PC-3 (cell line): ENCODE measurements around the gene SIAH2. TPM values are rescaled to one million over a fixed set of nuclear protein-coding genes. Genes with fewer than 3 reads are reported as not detected.

Source experiments
- ATAC-seq: fragments of 200-7000 bp; cut with Tn5 transposase; 2 replicates; pipeline ENCODE4 v1.9.1; 2020; ENCODE audit warnings: mild to moderate bottlenecking, moderate library complexity
- BruUV-seq: library from RNA; stranded (reverse); fragments of 400-500 nt; replicated peaks from 2 replicates; lab custom pipeline; 2021; lab: Mats Ljungman, UMichigan
- CTCF ChIA-PET: fragments of 300-600 bp; sonication (Branson Sonifier 250); formaldehyde crosslinking; loops from one replicate; lab custom pipeline; 2022; ENCODE audit warnings: antibody characterized with exemption; lab: Charles Lee
- POLR2A ChIA-PET: fragments of 300-600 bp; sonication (Branson Sonifier 250); formaldehyde crosslinking; loops from one replicate; lab custom pipeline; 2022; ENCODE audit warnings: antibody characterized with exemption; ENCODE audit not compliant: unreplicated experiment; lab: Charles Lee
- DNase-seq: peaks from one replicate; pipeline ENCODE4 v3.0.0-alpha.2; 2015
- H2AFZ ChIP-seq: fragments of 300-600 bp; sonication (generic); 2 replicates; pipeline ENCODE4 v1.6.0; 2016; ENCODE audit warnings: antibody characterized with exemption, low read length
- H3F3A ChIP-seq: fragments of 300-600 bp; sonication (generic); one replicate; pipeline ENCODE4 v1.6.0; 2017; ENCODE audit warnings: antibody characterized with exemption, low read length, control low read depth, mild to moderate bottlenecking; ENCODE audit not compliant: unreplicated experiment
- H3K27ac ChIP-seq: fragments of 300-600 bp; sonication (generic); 2 replicates; pipeline ENCODE4 v1.5.1; 2016; ENCODE audit warnings: mild to moderate bottlenecking, low read length
- H3K27me3 ChIP-seq: fragments of 300-600 bp; sonication (generic); 2 replicates; pipeline ENCODE4 v1.6.1; 2016; ENCODE audit warnings: low read length, mixed read lengths
- H3K36me3 ChIP-seq: fragments of 300-600 bp; sonication (generic); 2 replicates; pipeline ENCODE4 v1.6.1; 2016; ENCODE audit warnings: low read depth, mixed run types, low read length, mixed read lengths
- H3K4me1 ChIP-seq: fragments of 300-600 bp; sonication (generic); 2 replicates; pipeline ENCODE4 v1.5.1; 2016; ENCODE audit warnings: low read length; ENCODE audit not compliant: insufficient read depth
- H3K4me2 ChIP-seq: fragments of 300-600 bp; sonication (generic); 2 replicates; pipeline ENCODE4 v1.6.0; 2016; ENCODE audit warnings: low read length
- H3K4me3 ChIP-seq: fragments of 300-600 bp; sonication (generic); 2 replicates; pipeline ENCODE4 v1.5.1; 2016; ENCODE audit warnings: mild to moderate bottlenecking, low read length, mixed read lengths
- H3K79me2 ChIP-seq: fragments of 300-600 bp; sonication (generic); 2 replicates; pipeline ENCODE4 v1.6.1; 2017; ENCODE audit warnings: low read length, mixed read lengths
- H3K9ac ChIP-seq: fragments of 300-600 bp; sonication (generic); 2 replicates; pipeline ENCODE4 v1.6.0; 2016; ENCODE audit warnings: mild to moderate bottlenecking, low read length
- H3K9me2 ChIP-seq: fragments of 300-600 bp; sonication (generic); replicated peaks from 2 replicates; pipeline ENCODE4 v1.6.1; 2016; ENCODE audit warnings: mixed run types, low read length, mixed read lengths
- H3K9me3 ChIP-seq: fragments of 300-600 bp; sonication (generic); 2 replicates; pipeline ENCODE4 v1.6.1; 2016; ENCODE audit warnings: low read length, mixed read lengths
- H4K20me1 ChIP-seq: fragments of 300-600 bp; sonication (generic); 2 replicates; pipeline ENCODE4 v1.6.1; 2016; ENCODE audit warnings: low read length, mixed read lengths
- CTCF ChIP-seq: fragments of 300-600 bp; sonication (generic); conservative IDR thresholded peaks from 2 replicates; pipeline ENCODE4 v1.5.1; 2017; ENCODE audit warnings: antibody characterized with exemption, low read depth, mild to moderate bottlenecking, low read length
- EZH2 ChIP-seq: fragments of 300-600 bp; sonication (generic); IDR thresholded peaks from one replicate; pipeline ENCODE4 v1.6.1; 2017; ENCODE audit warnings: antibody characterized with exemption, mild to moderate bottlenecking, low read length; ENCODE audit not compliant: unreplicated experiment
- EZH2phosphoT487 ChIP-seq: fragments of 300-600 bp; sonication (generic); IDR thresholded peaks from 2 replicates; pipeline ENCODE4 v1.6.1; 2018; ENCODE audit warnings: mild to moderate bottlenecking, antibody characterized with exemption, low read length, borderline replicate concordance
- intact Hi-C: fragments of 100-400 bp; cut with micrococcal nuclease; formaldehyde crosslinking; loops from 2 replicates; pipeline ENCODE4 v1.9.0; 2023
- total RNA-seq: library from RNA; depleted of rRNA; stranded (reverse); fragments of >200 nt; gene quantifications from 2 replicates; pipeline ENCODE4 v1.2.3, GENCODE V29; 2014

SIAH2 gene
- total RNA-seq, 1 experiment from 2014 or later, result 37.8 TPM

- Histone ChIP-seq H3F3A (no peaks in the 10 kb centered on the region), H3K9ac (no peak overlapping the region), H3K36me3 (no peaks in the 10 kb centered on the region), H3K4me1 (peaks cover 37% of the 10 kb centered on the region), H3K79me2 (no peaks in the 10 kb centered on the region), H4K20me1 (no peaks in the 10 kb centered on the region), H3K9me2 (no peaks in the 10 kb centered on the region), H3K27me3 (no peaks in the 10 kb centered on the region), H3K4me2 (no peak overlapping the region), H3K27ac (no peak overlapping the region), H3K4me3 (no peak overlapping the region), H3K9me3 (no peaks in the 10 kb centered on the region), H2AFZ (no peak overlapping the region)
- ChIA-PET POLR2A (no interaction called here), CTCF (no interaction called here)
- ATAC-seq, result no peak
- no peak for DNase-seq
- TF ChIP-seq EZH2phosphoT487, result no peak
- TF ChIP-seq CTCF, result no peak
- TF ChIP-seq EZH2, result no peak
- BruUV-seq, result no TSS peak
- intact Hi-C loops, result loop anchor here (2.0 kb wide), 1 partner anchor 69 kb away; no protein-coding TSS in a partner anchor
These were observed 26.5 kb upstream of the SIAH2 start for GRCh38 chr3:150789451-150789850.

GRCh38 chr3:150787741-150788370 lies 24.9 kb upstream of the SIAH2 start:
- no peak overlapping the region for H3K27ac ChIP-seq

More at GRCh38 chr3:150787741-150788370, 24.9 kb upstream of the SIAH2 start:
- Histone ChIP-seq H2AFZ (peak overlapping the region; percentile 53; the same call in 1 of the 2 replicates), H4K20me1 (no peaks in the 10 kb centered on the region), H3K36me3 (no peaks in the 10 kb centered on the region), H3K79me2 (no peaks in the 10 kb centered on the region), H3K27me3 (no peaks in the 10 kb centered on the region), H3K9me3 (no peaks in the 10 kb centered on the region), H3K9me2 (no peaks in the 10 kb centered on the region), H3K9ac (no peak overlapping the region), H3K4me3 (no peak overlapping the region), H3K4me2 (peak overlapping the region; percentile 21; the same call in 1 of the 2 replicates), H3F3A (no peaks in the 10 kb centered on the region), H3K4me1 (peaks cover 45% of the 10 kb centered on the region)
- CTCF ChIA-PET, result interaction anchor here (0.5 to 1.4 kb wide), 5 partner anchors 25 to 346 kb away, joined by 4 to 15 read pairs (median 7); partner anchors contain the start of gene SIAH2
- peak; percentile 98 for TF ChIP-seq CTCF
- TF ChIP-seq EZH2, result no peak
- TF ChIP-seq EZH2phosphoT487, result no peak
- intact Hi-C loops, result loop anchor here (1.0 to 2.0 kb wide), 3 partner anchors 67 to 358 kb away; no protein-coding TSS in a partner anchor
- BruUV-seq, result no TSS peak
- POLR2A ChIA-PET, result interaction anchor here (0.6 kb wide), 1 partner anchor 25 kb away, joined by 4 read pairs; the partner anchor contains the start of gene SIAH2
- peak; percentile 71 for ATAC-seq
- peak; percentile 86 for DNase-seq
